PFSK-1 (cell line): ENCODE results near the gene TOP3A.

Source experiments
- POLR2AphosphoS5 ChIP-seq: IDR thresholded peaks from 2 replicates; pipeline ENCODE4 v1.6.1; 2012; ENCODE audit warnings: low read depth, mild to moderate bottlenecking, control low read depth, low read length, moderate library complexity
- SIN3A ChIP-seq: IDR thresholded peaks from 2 replicates; pipeline ENCODE4 v1.6.1; 2012; ENCODE audit warnings: mild to moderate bottlenecking, low read length, moderate library complexity, borderline replicate concordance; ENCODE audit not compliant: insufficient read depth
- TF ChIP-seq, protein P1 (sequence below), 2 experiments: IDR thresholded peaks; 2 replicates each; pipeline versions ENCODE4 v1.6.1 to v1.8.0; 2011 to 2012; ENCODE audit warnings: low read depth in 2 of 2, low read length in 2 of 2, control low read depth in 1 of 2, inconsistent platforms in 1 of 2, mild to moderate bottlenecking in 1 of 2, moderate library complexity in 1 of 2; ENCODE audit not compliant: insufficient read depth in 1 of 2

- TF ChIP-seq, protein P1, sequence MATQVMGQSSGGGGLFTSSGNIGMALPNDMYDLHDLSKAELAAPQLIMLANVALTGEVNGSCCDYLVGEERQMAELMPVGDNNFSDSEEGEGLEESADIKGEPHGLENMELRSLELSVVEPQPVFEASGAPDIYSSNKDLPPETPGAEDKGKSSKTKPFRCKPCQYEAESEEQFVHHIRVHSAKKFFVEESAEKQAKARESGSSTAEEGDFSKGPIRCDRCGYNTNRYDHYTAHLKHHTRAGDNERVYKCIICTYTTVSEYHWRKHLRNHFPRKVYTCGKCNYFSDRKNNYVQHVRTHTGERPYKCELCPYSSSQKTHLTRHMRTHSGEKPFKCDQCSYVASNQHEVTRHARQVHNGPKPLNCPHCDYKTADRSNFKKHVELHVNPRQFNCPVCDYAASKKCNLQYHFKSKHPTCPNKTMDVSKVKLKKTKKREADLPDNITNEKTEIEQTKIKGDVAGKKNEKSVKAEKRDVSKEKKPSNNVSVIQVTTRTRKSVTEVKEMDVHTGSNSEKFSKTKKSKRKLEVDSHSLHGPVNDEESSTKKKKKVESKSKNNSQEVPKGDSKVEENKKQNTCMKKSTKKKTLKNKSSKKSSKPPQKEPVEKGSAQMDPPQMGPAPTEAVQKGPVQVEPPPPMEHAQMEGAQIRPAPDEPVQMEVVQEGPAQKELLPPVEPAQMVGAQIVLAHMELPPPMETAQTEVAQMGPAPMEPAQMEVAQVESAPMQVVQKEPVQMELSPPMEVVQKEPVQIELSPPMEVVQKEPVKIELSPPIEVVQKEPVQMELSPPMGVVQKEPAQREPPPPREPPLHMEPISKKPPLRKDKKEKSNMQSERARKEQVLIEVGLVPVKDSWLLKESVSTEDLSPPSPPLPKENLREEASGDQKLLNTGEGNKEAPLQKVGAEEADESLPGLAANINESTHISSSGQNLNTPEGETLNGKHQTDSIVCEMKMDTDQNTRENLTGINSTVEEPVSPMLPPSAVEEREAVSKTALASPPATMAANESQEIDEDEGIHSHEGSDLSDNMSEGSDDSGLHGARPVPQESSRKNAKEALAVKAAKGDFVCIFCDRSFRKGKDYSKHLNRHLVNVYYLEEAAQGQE (IDR thresholded peaks at IDR 0.05; ENCODE audit: insufficient read depth in 1 of 2, low read depth in 2 of 2, low read length in 2 of 2): no peak
- TF ChIP-seq SIN3A (no peak), POLR2AphosphoS5 (peak; percentile 12; the same call in 1 of the 2 replicates)
Measured at GRCh38 chr17:18327556-18327955, 12.8 kb upstream of the TOP3A start.
